NCI-H2196 treated with DMSO at 0.1 percent for 48 hours (cell line): ENCODE results near the gene KLRC1.
"Not testable (repeated sequence)": the region's sequence is repeated elsewhere in the genome, so short reads cannot be mapped to it uniquely, and the experiment has no call there.

Experiments used
- DNase-seq: peaks from one replicate; lab custom pipeline; 2025; ENCODE audit not compliant: unreplicated experiment; lab: John Stamatoyannopoulos, UW

KLRC1 gene

DNA sequence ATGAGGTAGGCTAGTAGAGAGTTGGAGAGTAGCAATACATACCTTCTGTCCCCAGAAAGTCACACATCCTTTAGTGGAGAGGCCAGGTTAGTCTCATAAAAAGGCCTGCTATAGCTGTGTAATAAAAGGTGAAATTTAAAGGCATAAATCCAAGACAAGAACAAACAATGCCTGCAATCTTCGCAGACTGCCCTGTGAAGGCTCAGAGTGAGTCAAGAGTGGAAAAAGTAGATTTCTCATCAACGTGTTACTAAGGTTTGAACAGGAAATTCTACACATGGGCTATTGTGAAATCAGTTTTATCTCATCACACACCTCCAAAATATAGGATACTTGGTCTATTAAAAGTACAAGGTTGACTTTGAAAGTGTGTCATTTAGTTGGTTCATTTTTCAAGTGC, at the start of gene KLRC1:
TSS of gene KLRC1 (minus strand) at position 222 of the 400 bp plus-strand sequence. CDS start 2,221 bp downstream, outside the sequence.
- DNase-seq: no peak

GRCh38 chr12:10501030-10501429, 47.9 kb upstream of the KLRC1 start:
- DNase-seq: no peak

DNA sequence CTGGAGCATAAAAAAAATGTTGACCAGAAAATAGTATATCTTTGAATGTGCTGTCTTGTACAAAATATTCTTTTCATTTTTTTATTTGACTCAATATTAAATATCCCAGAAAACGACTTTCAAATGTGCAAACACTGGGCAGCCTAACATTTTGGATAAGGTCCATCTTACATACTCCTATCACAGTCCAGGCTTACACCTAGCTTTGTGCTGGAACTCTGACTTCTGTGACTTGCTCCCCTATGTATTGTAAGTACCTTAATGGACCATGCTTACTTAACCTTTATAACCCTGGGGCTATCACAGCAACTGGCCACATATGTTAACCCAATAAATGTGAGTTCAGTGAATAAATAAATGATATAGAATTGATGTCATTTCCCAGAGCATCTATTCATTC, 44.9 kb upstream of the KLRC1 start:
- DNase-seq: no peak

- DNase-seq: no peak
Observed at GRCh38 chr12:10497602-10498001, 44.4 kb upstream of the KLRC1 start.

DNA sequence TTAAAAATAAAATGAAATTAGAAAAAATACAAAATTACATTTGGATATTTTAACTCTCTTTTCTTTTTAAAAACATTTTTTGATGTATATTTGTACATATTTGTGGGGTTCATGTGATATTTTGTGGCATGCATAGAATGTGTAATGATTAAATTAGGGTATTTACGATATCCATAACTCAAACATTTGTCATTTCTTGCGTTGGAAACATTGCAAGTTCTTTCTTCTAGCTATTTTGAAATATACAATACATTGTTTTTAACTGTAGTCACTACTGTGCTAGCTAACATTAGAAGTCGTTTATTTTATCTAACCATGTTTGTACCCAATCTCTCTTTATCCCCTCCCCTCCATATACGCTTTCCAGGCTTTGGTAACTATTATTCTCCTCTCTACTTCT, 38.6 kb upstream of the KLRC1 start:
- no peak for DNase-seq

DNA sequence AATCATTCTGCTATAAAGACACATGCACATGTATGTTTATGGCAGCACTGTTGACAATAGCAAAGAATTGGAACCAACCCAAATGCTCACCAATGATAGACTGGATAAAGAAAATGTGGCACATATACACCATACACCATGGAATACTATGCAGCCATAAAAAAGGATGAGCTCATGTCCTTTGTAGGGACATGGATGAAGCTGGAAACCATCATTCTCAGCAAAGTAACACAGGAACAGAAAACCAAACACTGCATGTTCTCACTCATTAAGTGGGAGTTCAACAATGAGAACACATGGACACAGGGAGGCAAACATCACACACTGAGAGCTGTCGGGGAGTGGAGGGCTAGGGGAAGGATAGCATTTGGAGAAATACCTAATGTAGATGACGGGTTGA, 34.2 kb upstream of the KLRC1 start:
- DNase-seq: not testable (repeated sequence)

DNA sequence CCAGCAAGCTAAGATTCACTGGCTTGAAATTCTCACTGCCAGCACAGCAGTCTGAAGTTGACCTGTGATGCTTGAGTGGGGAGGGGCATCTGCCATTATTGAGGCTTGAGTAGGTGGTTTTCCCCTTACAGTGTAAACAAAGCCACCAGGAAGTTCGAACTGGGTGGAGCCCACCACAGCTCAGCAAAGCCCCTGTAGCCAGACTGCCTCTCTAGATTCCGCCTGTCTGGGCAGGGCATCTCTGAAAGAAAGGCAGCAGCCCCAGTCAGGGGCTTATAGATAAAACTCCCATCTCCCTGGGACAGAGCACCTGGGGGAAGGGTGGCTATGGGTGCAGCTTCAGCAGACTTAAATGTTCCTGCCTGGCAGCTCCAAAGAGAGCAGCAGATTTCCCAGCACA, 28.7 kb upstream of the KLRC1 start:
- DNase-seq: not testable (repeated sequence)

GRCh38 chr12:10472808-10473207, 19.6 kb upstream of the KLRC1 start:
- DNase-seq: not testable (repeated sequence)

DNA sequence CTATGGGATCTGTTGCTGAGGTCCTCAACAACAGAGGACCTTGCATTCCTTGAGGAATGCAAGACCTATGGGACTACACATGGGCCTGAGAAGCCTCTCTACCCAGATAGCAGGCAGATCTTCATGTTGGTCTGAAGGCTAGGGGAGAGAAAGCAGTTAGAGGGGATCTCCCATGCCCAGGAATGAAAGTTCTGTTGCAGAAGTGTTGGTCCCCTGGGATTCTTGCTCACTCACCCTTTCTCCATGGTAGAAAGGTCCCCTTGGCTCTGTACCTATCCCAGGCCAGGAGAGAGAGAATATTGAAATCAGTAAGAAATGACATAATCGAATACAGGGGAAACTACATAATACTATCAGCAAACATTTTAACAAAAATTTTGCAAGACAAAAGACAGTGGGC, 16.5 kb upstream of the KLRC1 start:
- no peak for DNase-seq

DNA sequence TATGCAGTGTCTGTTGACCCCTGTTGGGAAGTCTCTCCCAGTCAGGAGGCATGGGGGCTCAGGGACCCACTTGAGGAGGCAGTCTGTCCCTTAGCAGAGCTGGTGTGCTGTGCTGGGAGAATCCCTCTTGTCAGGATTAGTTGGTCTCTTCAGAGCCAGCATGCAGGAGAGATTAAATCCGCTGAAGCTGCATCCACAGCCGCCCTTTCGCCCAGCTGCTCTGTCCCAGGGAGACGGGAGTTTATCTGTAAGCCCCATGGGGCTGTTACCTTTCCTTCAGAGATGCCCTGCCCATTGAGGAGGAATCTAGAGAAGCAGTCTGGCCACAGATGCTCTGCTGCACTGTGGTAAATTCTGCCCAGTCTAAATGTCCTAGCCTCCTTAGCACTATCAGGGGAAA, 13.1 kb upstream of the KLRC1 start:
- DNase-seq: no peak

GRCh38 chr12:10457760-10458159, 4.6 kb upstream of the KLRC1 start:
- DNase-seq: no peak

- no peak for DNase-seq
Observed at GRCh38 chr12:10456856-10457255, 3.7 kb upstream of the KLRC1 start.

DNA sequence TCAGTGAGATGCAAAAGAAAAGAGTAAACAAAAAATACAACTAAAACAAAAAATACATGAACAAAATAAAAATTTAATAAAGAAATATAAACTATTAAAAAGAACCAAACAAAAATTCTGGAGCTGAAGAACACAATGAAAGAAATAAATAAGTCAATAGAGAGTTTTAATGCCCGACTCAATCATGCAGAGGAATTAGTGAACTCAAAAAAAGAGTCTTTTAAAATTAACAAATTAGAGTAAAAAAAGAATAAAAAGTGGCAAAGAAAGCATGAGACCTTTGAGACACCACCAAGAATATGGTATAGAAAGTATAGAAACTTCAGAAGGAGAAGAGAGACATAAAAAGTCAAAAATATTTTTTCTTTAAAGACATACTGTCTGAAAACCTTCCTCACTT, 2.6 kb upstream of the KLRC1 start:
- DNase-seq: no peak

- no peak for DNase-seq
Observed at GRCh38 chr12:10454531-10454930, 1.4 kb upstream of the KLRC1 start.

GRCh38 chr12:10448236-10448635, 4.9 kb downstream of the KLRC1 start:
- no peak for DNase-seq

DNA sequence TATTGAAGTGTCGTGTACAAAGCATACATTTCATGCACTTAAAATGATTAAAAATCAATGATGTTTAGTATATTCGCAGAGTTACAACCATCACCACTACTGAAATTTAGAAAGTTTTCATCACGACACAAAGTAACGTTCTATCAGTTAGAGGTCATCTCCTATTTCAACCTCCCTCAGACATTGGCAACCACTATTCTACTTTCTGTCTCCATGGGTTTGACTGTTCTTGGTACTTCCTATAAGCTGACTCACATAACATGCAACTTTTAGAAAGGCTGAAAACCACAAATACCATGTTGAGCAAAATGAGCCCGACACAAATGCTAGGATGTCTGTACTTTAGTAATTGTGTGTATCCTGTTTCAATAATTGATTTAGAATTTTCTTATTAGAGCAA, 7.1 kb downstream of the KLRC1 start:
- not testable (repeated sequence) for DNase-seq

DNA sequence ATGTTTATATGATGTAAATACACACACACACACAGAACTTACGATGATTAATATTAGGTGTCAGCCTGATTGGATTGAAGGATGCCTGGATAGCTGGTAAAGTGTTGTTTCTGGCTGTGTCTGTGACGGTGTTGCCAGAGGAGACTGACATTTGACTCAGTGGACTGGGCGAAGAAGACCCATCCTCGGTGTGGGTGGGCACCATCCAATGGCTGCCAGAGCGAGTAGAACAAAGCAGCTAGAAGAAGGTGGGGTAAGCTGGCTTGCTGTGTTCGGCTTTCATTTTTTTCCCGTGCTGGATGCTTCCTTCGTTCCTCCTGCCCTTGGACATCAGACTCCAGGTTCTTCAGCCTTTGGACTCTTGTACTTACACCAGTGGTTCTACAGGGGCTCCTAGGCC, 12.0 kb downstream of the KLRC1 start:
- DNase-seq: not testable (repeated sequence)

- DNase-seq: not testable (repeated sequence)
Observed at GRCh38 chr12:10439608-10440274, 13.4 kb downstream of the KLRC1 start.

GRCh38 chr12:10437601-10438000, 15.6 kb downstream of the KLRC1 start:
- not testable (repeated sequence) for DNase-seq

DNA sequence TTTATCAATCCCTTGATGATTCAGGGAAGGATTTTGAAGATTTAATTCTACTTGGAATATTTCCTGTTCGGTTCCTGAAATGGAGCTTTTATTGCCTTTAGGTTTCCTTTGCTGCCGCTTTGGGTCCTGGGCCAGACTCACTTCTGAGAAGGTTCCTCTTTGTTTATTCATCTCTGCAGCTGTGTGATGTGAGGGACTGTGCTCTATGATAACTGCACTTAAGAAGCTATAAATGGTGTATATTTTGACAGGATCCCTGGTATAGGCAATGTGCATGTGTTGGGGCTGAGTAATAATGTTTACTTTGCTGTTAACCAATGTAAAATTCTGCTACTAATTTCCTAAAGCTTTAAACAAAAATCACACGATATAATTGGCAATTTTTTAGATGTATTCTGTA, 17.4 kb downstream of the KLRC1 start, which contains the start of gene KLRC2:
TSS of gene KLRC2 (minus strand) at position 195 of the 400 bp plus-strand sequence. CDS start at position 171, 24 bp downstream.
- peak; percentile 8 for DNase-seq

GRCh38 chr12:10430623-10431022, 22.6 kb downstream of the KLRC1 start:
- DNase-seq: not testable (repeated sequence)

DNA sequence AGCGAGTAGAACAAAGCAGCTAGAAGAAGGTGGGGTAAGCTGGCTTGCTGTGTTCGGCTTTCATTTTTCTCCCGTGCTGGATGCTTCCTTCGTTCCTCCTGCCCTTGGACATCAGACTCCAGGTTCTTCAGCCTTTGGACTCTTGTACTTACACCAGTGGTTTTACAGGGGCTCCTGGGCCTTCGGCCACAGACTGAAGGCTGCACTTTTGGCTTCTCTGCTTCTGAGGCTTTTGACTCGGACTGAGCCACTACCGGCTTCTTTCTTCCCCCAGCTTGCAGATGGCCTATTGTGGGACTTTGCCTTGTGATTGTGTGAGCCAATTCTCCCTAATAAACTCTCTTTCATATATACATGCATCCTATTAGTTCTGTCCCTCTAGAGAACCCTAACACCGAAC, 27.2 kb downstream of the KLRC1 start:
- DNase-seq: not testable (repeated sequence)

DNA sequence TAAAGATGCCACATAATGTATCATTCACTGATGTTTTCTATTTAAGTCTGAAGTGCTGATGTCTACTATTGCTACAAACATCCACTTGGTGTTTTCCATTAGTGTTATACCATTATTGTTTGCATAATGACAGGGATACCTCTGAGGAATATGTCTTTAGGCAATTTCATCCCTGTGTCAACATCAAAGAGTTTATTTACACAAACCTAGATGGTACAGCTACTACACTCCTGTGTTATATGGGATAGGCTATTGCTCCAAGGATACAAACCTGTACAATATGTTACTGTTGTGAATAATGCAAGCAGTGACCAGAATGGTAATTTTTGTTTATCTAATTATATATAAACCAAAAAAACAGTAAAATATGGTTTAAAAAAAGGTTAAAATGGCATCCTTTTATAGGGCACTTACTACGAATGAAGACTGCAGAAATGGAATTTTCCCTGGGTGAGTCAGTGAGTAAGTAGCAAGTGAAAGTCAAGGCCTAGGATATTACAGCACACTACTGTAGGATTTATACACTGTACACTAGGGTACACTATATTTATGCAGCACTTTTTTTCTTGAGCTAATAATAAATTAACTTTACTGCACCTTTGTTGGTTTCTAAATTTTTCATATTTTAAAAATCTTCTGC, 28.8 kb downstream of the KLRC1 start:
- not testable (repeated sequence) for DNase-seq
